B cell (primary cell): ENCODE data around the gene MTHFR. TPM values are rescaled to one million over a fixed set of nuclear protein-coding genes. Genes with fewer than 3 reads are reported as not detected.

Experiments
- ATAC-seq: fragments of 200-7000 bp; cut with Tn5 transposase; one replicate; pipeline ENCODE4 v1.10.0; 2021; ENCODE audit warnings: low read depth, mild to moderate bottlenecking, moderate number of reproducible peaks, moderate library complexity
- CTCF ChIA-PET: fragments of 350-600 bp; sonication (Branson Sonifier 250); formaldehyde crosslinking; loops from one replicate; lab custom pipeline; 2021; ENCODE audit warnings: antibody characterized with exemption, inconsistent platforms; lab: Charles Lee
- POLR2A ChIA-PET: fragments of 350-600 bp; sonication (Branson Sonifier 250); formaldehyde crosslinking; loops from one replicate; lab custom pipeline; 2021; ENCODE audit warnings: antibody characterized with exemption; lab: Charles Lee
- DNase-seq: peaks from one replicate; pipeline ENCODE4 v3.0.0; 2013
- H2AFZ ChIP-seq: 2 replicates; pipeline ENCODE4 v1.6.1; 2012; ENCODE audit warnings: mild to moderate bottlenecking, low read depth, low read length; ENCODE audit not compliant: insufficient read depth, poor library complexity, severe bottlenecking
- H3K27ac ChIP-seq, 2 donors: 1 replicate in 1 of 2; 2 replicates in 1 of 2; pipeline ENCODE4 v1.5.1; 2012 to 2013; ENCODE audit warnings: low read length in 2 of 2, mild to moderate bottlenecking in 2 of 2, moderate library complexity in 1 of 2
- H3K27me3 ChIP-seq, 4 experiments: fragments of 200-600 bp in 1 of 4; sonication (generic) in 1 of 4; replicated peaks in 1 of 4; 1 replicate in 2 of 4; 2 replicates in 2 of 4; pipeline versions ENCODE4 v1.6.1 to v1.7.0; 2013 to 2016; ENCODE audit warnings: low read length in 3 of 4, mild to moderate bottlenecking in 2 of 4, mixed read lengths in 1 of 4, moderate library complexity in 1 of 4; ENCODE audit not compliant: insufficient read depth in 4 of 4, control insufficient read depth in 3 of 4; ENCODE audit errors: control extremely low read depth in 1 of 4
- H3K36me3 ChIP-seq, 2 experiments: replicated peaks in 1 of 2; 1 replicate in 1 of 2; 2 replicates in 1 of 2; pipeline versions ENCODE4 v1.6.1 to v1.7.1; 2013; ENCODE audit warnings: low read length in 1 of 2; ENCODE audit not compliant: insufficient read depth in 2 of 2, control insufficient read depth in 1 of 2; ENCODE audit errors: control extremely low read depth in 1 of 2, extremely low read depth in 1 of 2
- H3K4me1 ChIP-seq, 2 donors: fragments of 200-600 bp in 1 of 2; sonication (generic) in 1 of 2; 1 replicate in 1 of 2; 2 replicates in 1 of 2; pipeline versions ENCODE4 v1.5.1 to v1.6.1; 2013 to 2017; ENCODE audit warnings: low read length in 2 of 2; ENCODE audit not compliant: control insufficient read depth in 2 of 2, insufficient read depth in 2 of 2
- H3K4me2 ChIP-seq: replicated peaks from 2 replicates; pipeline ENCODE3; 2012; ENCODE audit warnings: mild to moderate bottlenecking, low read depth, low read length; ENCODE audit not compliant: poor library complexity, severe bottlenecking
- H3K4me3 ChIP-seq, 5 experiments: fragments of 200-600 bp in 1 of 5; sonication (generic) in 1 of 5; 1 replicate in 3 of 5; 2 replicates in 2 of 5; pipeline versions ENCODE4 v1.5.1 to v1.7.0; 2011 to 2016; ENCODE audit warnings: low read length in 4 of 5, mild to moderate bottlenecking in 4 of 5, low read depth in 2 of 5, control low read depth in 1 of 5, moderate library complexity in 1 of 5; ENCODE audit not compliant: insufficient read depth in 1 of 5; ENCODE audit errors: control extremely low read depth in 1 of 5, extremely low read depth in 1 of 5
- H3K79me2 ChIP-seq: fragments of 200-600 bp; sonication (generic); one replicate; pipeline ENCODE4 v1.6.0; 2016; ENCODE audit warnings: low read length; ENCODE audit not compliant: control insufficient read depth, insufficient read depth
- H3K9ac ChIP-seq: fragments of 200-600 bp; sonication (generic); 2 replicates; pipeline ENCODE4 v1.6.1; 2017; ENCODE audit warnings: mild to moderate bottlenecking, low read length, moderate library complexity
- H3K9me3 ChIP-seq, 3 donors: one replicate each; pipeline versions ENCODE4 v1.6.1 to v1.7.1; 2013; ENCODE audit warnings: low read length in 2 of 3; ENCODE audit not compliant: control insufficient read depth in 2 of 3, insufficient read depth in 1 of 3; ENCODE audit errors: control extremely low read depth in 1 of 3
- H4K20me1 ChIP-seq: 2 replicates; pipeline ENCODE4 v1.6.0; 2012; ENCODE audit warnings: mild to moderate bottlenecking, low read length; ENCODE audit not compliant: insufficient read depth, control insufficient read depth, poor library complexity, severe bottlenecking
- H3K27ac Mint-ChIP-seq: one replicate; pipeline ENCODE4 v1.8.0; 2021; ENCODE audit warnings: mixed read lengths
- H3K27me3 Mint-ChIP-seq: one replicate; pipeline ENCODE4 v1.8.0; 2021; ENCODE audit warnings: mixed read lengths
- H3K4me1 Mint-ChIP-seq: one replicate; pipeline ENCODE4 v1.8.0; 2021; ENCODE audit warnings: mixed read lengths
- H3K4me3 Mint-ChIP-seq: one replicate; pipeline ENCODE4 v1.8.0; 2021; ENCODE audit warnings: mixed read lengths
- H3K9me3 Mint-ChIP-seq: one replicate; pipeline ENCODE4 v1.8.0; 2022; ENCODE audit warnings: mixed read lengths; ENCODE audit not compliant: insufficient read depth
- EZH2 ChIP-seq: IDR thresholded peaks from 2 replicates; pipeline ENCODE4 v1.6.1; 2012; ENCODE audit warnings: borderline replicate concordance, low read depth, mild to moderate bottlenecking, moderate library complexity, low read length; ENCODE audit not compliant: insufficient read depth, poor library complexity, severe bottlenecking
- WGBS: methylation state at CpG from one replicate; pipeline ENCODE4 v1.1.5; 2013; ENCODE audit warnings: missing lambda C conversion rate; ENCODE audit not compliant: insufficient coverage; 5-methylcytosine and 5-hydroxymethylcytosine counted together
- intact Hi-C: fragments of 100-400 bp; cut with micrococcal nuclease; formaldehyde crosslinking; loops from one replicate; pipeline ENCODE4 v1.10.0; 2022
- polyA plus RNA-seq: library from polyadenylated mRNA; depleted of rRNA; stranded (reverse); fragments of >200 nt; gene quantifications from 2 replicates; pipeline ENCODE4 v1.2.3, GENCODE V29; 2012
- total RNA-seq, 2 donors: library from RNA; stranded (reverse); fragments of 120-200 nt in 1 of 2; gene quantifications; 1 replicate in 1 of 2; 2 replicates in 1 of 2; pipeline versions ENCODE4 v1.2.3 to v1.2.4, GENCODE V29; 2013 to 2022
- TF ChIP-seq, protein P1 (sequence below): fragments of 200-600 bp; IDR thresholded peaks from one replicate; pipeline ENCODE4 v1.8.0; 2022; ENCODE audit warnings: antibody characterized with exemption, mild to moderate bottlenecking

The MTHFR gene
- total and polyA plus RNA-seq, 2 donors (not counting 1 experiment from before 2014, with no cell fraction given), result 35.8 to 114 TPM

DNA sequence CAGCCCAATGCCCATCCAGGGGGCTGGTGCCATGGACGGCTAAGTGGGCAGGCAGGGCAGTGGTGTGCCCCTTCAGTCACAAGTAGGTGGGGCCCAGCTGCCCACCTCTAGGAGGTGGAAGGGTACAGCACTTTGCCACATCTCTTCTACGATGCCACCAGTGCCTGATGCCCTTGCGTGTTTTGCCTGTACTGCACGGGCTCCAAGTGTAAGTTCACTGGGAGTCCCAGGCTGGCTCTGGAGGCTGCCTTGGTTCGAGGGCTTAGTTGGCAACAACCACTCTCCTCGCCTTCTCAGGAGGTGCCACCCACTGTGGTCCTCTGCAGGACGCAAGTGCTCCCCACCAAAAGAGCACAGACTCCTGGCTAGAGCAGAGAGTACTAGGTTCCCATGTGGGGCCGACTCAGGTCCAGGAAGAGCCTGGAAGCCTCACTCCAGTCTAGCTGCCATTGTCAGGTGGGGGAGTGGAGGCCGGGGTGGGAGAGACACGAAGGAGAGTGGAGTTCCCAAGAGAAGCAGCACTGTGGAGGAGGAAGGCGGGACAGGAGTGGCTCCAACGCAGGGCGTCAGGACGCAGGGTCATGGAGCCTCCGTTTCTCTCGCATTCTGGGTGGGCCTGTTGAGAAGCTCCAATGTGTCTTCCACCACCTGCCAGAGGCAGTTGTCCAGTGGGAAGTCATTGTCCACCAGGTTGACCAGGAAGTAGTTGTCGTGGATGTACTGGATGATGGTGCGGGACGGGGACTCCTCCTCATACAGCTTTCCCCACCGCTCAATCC is 15.5 kb downstream of the MTHFR start:
- Histone ChIP-seq H4K20me1 (peaks cover 4% of the 10 kb centered on the region), H3K9me3 (no peaks in the 10 kb centered on the region), H3K36me3 (peaks cover 0 to 54% of the 10 kb centered on the region in 2 experiments), H3K27ac (peak overlapping the region in 1 of 2 donors; percentile 12), H3K4me1 (peaks cover 10 to 19% of the 10 kb centered on the region in 2 donors), H3K4me2 (no peak overlapping the region), H3K27me3 (no peaks in the 10 kb centered on the region), H3K4me3 (no peak overlapping the region), H2AFZ (no peak overlapping the region), H3K79me2 (peaks cover 11% of the 10 kb centered on the region), H3K9ac (no peak overlapping the region)
- Mint-ChIP-seq H3K4me1 (peaks cover 27% of the 10 kb centered on the region), H3K27ac (peak overlapping the region; percentile 75), H3K9me3 (no peaks in the 10 kb centered on the region), H3K4me3 (no peak overlapping the region), H3K27me3 (no peaks in the 10 kb centered on the region)
- CTCF ChIA-PET, result no interaction called here
- POLR2A ChIA-PET, result interaction anchor here (0.8 kb wide), 1 partner anchor 24 kb away, joined by 7 read pairs; no protein-coding TSS in a partner anchor
- TF ChIP-seq EZH2, result no peak
- TF ChIP-seq, protein P1, sequence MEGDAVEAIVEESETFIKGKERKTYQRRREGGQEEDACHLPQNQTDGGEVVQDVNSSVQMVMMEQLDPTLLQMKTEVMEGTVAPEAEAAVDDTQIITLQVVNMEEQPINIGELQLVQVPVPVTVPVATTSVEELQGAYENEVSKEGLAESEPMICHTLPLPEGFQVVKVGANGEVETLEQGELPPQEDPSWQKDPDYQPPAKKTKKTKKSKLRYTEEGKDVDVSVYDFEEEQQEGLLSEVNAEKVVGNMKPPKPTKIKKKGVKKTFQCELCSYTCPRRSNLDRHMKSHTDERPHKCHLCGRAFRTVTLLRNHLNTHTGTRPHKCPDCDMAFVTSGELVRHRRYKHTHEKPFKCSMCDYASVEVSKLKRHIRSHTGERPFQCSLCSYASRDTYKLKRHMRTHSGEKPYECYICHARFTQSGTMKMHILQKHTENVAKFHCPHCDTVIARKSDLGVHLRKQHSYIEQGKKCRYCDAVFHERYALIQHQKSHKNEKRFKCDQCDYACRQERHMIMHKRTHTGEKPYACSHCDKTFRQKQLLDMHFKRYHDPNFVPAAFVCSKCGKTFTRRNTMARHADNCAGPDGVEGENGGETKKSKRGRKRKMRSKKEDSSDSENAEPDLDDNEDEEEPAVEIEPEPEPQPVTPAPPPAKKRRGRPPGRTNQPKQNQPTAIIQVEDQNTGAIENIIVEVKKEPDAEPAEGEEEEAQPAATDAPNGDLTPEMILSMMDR, result no peak
- ATAC-seq (no peak), DNase-seq (no peak)
- intact Hi-C loops, result no loop called here
- WGBS, result 93% methylated on average over 16 of the region's 20 CpGs
